Breast epithelium (tissue), 3 donors: ENCODE results near the gene ANXA4.

Experiments used
- CTCF ChIP-seq, 3 donors: fragments of 450-650 bp; IDR thresholded peaks; one replicate each; pipeline ENCODE4 v1.5.1; 2016 to 2017; ENCODE audit warnings: antibody characterized with exemption in 3 of 3, mild to moderate bottlenecking in 3 of 3, moderate library complexity in 3 of 3
- POLR2A ChIP-seq: fragments of 450-650 bp; IDR thresholded peaks from one replicate; pipeline ENCODE4 v1.6.1; 2016; ENCODE audit warnings: antibody characterized with exemption, mild to moderate bottlenecking, moderate library complexity
- POLR2AphosphoS5 ChIP-seq, 3 donors: sonication (generic); formaldehyde crosslinking; IDR thresholded peaks; one replicate each; pipeline ENCODE4 v1.6.1; 2017; ENCODE audit warnings: antibody characterized with exemption in 3 of 3

DNA sequence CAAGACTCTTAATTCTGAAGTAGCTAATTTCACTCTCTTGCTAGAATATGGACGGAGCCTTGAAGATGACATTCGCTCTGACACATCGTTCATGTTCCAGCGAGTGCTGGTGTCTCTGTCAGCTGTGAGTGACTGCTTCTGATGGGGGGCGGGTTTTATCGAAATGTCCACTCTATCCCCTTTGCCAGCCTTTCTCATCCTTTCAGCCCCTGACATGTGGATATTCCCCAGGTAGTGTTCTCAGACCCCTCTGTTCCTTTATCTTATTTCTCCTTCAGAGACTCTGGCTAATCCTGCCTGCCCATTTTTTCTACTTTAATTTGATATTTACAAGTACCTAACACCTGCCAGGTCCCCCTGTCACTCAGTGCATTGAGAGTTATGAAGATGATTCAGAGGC lies 68.6 kb downstream of the ANXA4 start:
- no peak for TF ChIP-seq CTCF (IDR thresholded peaks at IDR 0.05)
- TF ChIP-seq POLR2AphosphoS5 (IDR thresholded peaks at IDR 0.05) = no peak
- TF ChIP-seq POLR2A = no peak
